CD4-positive, alpha-beta T cell treated with Interleukin-17A for 1 hour (primary cell): ENCODE data around the gene MKLN1.

Source experiments
- DNase-seq: peaks from one replicate; pipeline ENCODE4 v3.0.0-alpha.2; 2020

Gene MKLN1

GRCh38 chr7:131355917-131356777 lies 28.5 kb downstream of the MKLN1 start:
- no peak for DNase-seq

- DNase-seq = no peak
These were observed 29.7 kb downstream of the MKLN1 start for GRCh38 chr7:131357282-131357880.

- no peak for DNase-seq
These were observed 31.0 kb downstream of the MKLN1 start for GRCh38 chr7:131358636-131359035.

- DNase-seq = no peak
These were observed 31.6 kb downstream of the MKLN1 start for GRCh38 chr7:131359136-131359776.

GRCh38 chr7:131363719-131364118 lies 36.0 kb downstream of the MKLN1 start:
- no peak for DNase-seq

- DNase-seq = no peak
These were observed 37.2 kb downstream of the MKLN1 start for GRCh38 chr7:131364767-131365344.

- no peak for DNase-seq
These were observed 38.2 kb downstream of the MKLN1 start for GRCh38 chr7:131365838-131366237.

- DNase-seq = no peak
These were observed 41.7 kb downstream of the MKLN1 start for GRCh38 chr7:131369354-131369753.

GRCh38 chr7:131370523-131370968 lies 42.9 kb downstream of the MKLN1 start:
- peak; percentile 63 for DNase-seq

- DNase-seq = no peak
These were observed 43.7 kb downstream of the MKLN1 start for GRCh38 chr7:131371411-131371810.

GRCh38 chr7:131372554-131372953 lies 44.9 kb downstream of the MKLN1 start:
- DNase-seq = no peak

GRCh38 chr7:131374821-131375220 lies 47.1 kb downstream of the MKLN1 start:
- DNase-seq = no peak

- DNase-seq = no peak
These were observed 53.6 kb downstream of the MKLN1 start for GRCh38 chr7:131381069-131381838.

- DNase-seq = no peak
These were observed 56.0 kb downstream of the MKLN1 start for GRCh38 chr7:131383417-131384285.

- DNase-seq = no peak
These were observed 56.6 kb downstream of the MKLN1 start for GRCh38 chr7:131384286-131384635.

- DNase-seq = no peak
These were observed 57.4 kb downstream of the MKLN1 start for GRCh38 chr7:131385039-131385605.

GRCh38 chr7:131388126-131388525 lies 60.5 kb downstream of the MKLN1 start:
- DNase-seq = no peak

- DNase-seq = no peak
These were observed 62.6 kb downstream of the MKLN1 start for GRCh38 chr7:131390275-131390674.

- DNase-seq = no peak
These were observed 63.5 kb downstream of the MKLN1 start for GRCh38 chr7:131391145-131391544.

GRCh38 chr7:131400681-131401176 lies 73.1 kb downstream of the MKLN1 start:
- DNase-seq = no peak

- DNase-seq = no peak
These were observed 73.5 kb downstream of the MKLN1 start for GRCh38 chr7:131401194-131401593.
